GM12801 (cell line): ENCODE results near the gene MAGI2.

Source experiments
- CTCF ChIP-seq: IDR thresholded peaks from one replicate; pipeline ENCODE4 v1.5.1; 2011; ENCODE audit warnings: control low read depth; ENCODE audit not compliant: insufficient read length; ENCODE audit errors: extremely low read depth

The MAGI2 gene

GRCh38 chr7:79451580-79451979 lies 1.9 kb downstream of the MAGI2 start:
- no peak for TF ChIP-seq CTCF

DNA sequence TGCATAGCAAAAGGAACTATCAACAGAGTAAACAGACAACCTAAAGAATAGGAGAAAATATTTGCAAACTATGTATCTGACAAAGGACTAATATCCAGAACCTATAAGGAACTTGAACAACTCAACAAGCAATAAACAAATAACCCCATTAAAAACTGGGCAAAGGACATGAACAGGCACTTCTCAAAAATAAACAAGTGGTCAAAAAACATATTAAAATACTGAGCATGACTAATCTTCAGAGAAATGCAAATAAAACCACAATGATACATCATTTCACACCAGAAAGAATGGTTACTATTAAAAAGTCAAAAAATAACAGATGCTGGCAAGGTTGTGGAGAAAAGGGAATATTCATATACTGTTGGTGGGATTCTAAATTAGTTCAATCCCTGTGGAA lies 17.1 kb downstream of the MAGI2 start:
- TF ChIP-seq CTCF = no peak

- TF ChIP-seq CTCF = no peak
Measured at GRCh38 chr7:79434867-79435266, 18.6 kb downstream of the MAGI2 start.

GRCh38 chr7:79434098-79434497 lies 19.4 kb downstream of the MAGI2 start:
- TF ChIP-seq CTCF = no peak

DNA sequence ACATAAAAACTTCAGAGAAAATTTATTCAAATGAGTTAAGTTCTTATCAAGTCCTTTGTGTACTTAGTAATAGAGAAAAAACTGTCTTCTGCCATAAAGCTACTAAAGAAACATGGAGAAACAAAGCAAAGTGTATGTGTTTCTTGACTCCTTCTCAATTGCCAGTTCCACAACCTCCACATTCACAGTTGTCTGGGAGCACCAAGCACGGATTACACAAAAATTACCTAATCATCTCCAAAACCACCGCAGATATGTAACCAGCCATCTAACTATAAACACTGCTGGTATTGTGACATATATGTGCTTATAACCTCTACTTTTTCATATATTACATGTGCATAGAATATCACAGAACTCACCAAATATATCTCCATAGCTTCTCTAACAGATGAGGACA lies 23.1 kb downstream of the MAGI2 start:
- TF ChIP-seq CTCF = no peak

DNA sequence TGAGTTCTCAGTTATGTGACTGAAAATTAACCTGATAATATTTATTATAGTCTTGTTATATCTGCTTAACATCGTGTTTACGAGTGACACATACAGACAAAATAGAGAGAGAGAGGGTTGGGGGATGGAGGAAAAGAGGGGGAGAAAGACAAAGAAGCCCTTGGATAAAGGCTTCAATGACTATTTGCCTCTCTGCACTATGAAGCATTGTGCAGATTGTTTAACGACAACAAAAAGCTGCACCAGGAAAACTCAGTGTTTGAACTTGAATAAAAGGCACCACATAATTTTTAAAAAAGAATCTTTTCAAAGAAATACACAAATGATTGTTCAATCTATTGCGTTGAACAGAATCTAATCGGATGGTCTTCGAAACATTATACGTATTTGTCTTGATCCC lies 27.8 kb downstream of the MAGI2 start:
- no peak for TF ChIP-seq CTCF

DNA sequence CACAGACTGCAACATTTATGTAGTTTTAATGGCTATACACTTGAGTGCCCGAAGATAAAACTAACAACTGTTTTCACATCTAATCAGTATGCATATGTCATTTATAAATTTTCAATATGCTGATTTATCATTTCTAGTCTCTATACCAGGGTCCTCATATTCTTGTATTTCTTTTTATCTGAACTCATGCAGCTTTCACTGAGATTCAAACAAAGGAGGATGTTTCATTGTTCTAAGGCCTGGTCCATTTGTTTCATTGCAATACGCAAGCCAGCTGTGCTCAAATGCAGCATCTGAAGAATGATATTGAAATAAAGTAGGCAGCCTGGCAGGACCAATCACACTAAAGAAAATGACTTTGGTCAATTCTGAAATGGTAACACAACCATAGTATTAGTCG lies 31.7 kb downstream of the MAGI2 start:
- no peak for TF ChIP-seq CTCF

DNA sequence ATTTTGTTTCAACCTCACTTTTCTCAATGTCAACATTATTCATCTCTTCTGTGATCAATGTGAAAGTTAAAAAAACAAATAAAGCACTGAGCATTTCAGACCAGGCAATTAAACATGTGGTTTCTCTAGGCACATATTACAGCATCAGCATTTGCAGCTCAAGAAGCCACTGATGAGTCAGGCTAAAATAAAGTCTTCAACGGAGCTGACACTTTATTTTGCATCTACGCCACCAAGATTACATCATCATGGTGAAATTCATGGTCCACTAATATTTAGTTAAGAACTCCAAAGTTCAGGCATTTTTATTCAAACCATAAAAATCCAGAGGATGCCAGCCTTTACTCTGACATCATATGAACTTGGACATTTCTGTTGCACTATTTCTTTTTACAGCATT lies 33.0 kb downstream of the MAGI2 start:
- TF ChIP-seq CTCF = no peak
